Dendritic cell treated with granulocyte-macrophage colony-stimulating factor and Interleukin-4, amounts not matched to agents 40 ng/mL and 50 ng/mL, for 4 days (primary cell): Measurements from ENCODE around the gene FAM171A2.
"Not testable (repeated sequence)": the region's sequence is repeated elsewhere in the genome, so short reads cannot be mapped to it uniquely, and the experiment has no call there.

Source experiments
- H3K27ac Mint-ChIP-seq: one replicate; pipeline ENCODE4 v1.8.0; 2022; ENCODE audit warnings: mild to moderate bottlenecking, mixed read lengths
- H3K27me3 Mint-ChIP-seq: one replicate; pipeline ENCODE4 v1.8.0; 2022; ENCODE audit warnings: mild to moderate bottlenecking, mixed read lengths
- H3K36me3 Mint-ChIP-seq: one replicate; pipeline ENCODE4 v1.8.0; 2022; ENCODE audit warnings: low read depth, mixed read lengths
- H3K4me1 Mint-ChIP-seq: one replicate; pipeline ENCODE4 v1.8.0; 2022; ENCODE audit warnings: low read depth, mixed read lengths
- H3K4me3 Mint-ChIP-seq: one replicate; pipeline ENCODE4 v1.8.0; 2022; ENCODE audit warnings: mild to moderate bottlenecking, moderate library complexity, mixed read lengths
- H3K9me3 Mint-ChIP-seq: one replicate; pipeline ENCODE4 v1.8.0; 2022; ENCODE audit warnings: mixed read lengths
- intact Hi-C: fragments of 100-400 bp; cut with micrococcal nuclease; formaldehyde crosslinking; loops from one replicate; pipeline ENCODE4 v1.15.0; 2022

Gene FAM171A2

DNA sequence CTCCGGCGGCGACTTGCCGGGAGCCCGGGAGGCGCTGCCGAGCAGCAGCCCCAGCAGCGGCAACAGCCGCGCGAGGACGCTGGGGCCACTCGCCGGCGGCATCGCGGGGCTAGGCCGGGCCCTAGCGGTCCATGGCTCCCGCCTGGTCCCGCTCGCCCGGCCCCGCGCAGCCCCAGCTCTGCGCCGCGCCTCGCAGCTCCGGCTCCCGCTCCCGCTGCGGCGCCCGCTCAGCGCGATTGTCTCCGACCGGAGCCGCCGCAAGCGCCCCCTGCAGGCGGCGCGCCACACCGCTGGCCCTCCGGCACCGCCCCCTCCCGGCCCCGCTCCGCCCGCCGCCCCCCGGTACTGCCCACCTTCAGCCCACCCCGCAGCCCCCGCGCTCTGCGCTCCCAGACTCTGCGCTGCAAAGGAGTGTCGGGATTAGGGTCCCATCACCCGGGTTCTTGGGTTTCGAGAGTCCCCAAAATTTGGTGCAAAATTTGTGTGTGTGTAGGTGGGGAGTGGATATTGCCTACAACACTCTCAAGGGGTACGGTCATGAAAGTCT, at the start of gene FAM171A2:
FAM171A2 (minus strand) TSS at position 241 of the 547 bp plus-strand sequence; CDS start at position 102, 139 bp downstream.
- H3K9me3 Mint-ChIP-seq: no peaks in the 10 kb centered on the region
- H3K4me3 Mint-ChIP-seq: peak within 1 kb of the TSS; percentile 76
- peaks cover 83% of the 10 kb centered on the region for H3K27me3 Mint-ChIP-seq
- H3K36me3 Mint-ChIP-seq: no peaks in the 10 kb centered on the region
- no peaks in the 10 kb centered on the region for H3K4me1 Mint-ChIP-seq
- H3K27ac Mint-ChIP-seq: no peak within 1 kb of the TSS
- intact Hi-C loops: no loop called here

- H3K27me3 Mint-ChIP-seq: no peaks in the 10 kb centered on the region
- H3K9me3 Mint-ChIP-seq: no peaks in the 10 kb centered on the region
- no peak overlapping the region for H3K4me3 Mint-ChIP-seq
- no peaks in the 10 kb centered on the region for H3K4me1 Mint-ChIP-seq
- H3K36me3 Mint-ChIP-seq: peaks cover 64% of the 10 kb centered on the region
- H3K27ac Mint-ChIP-seq: no peak overlapping the region
- intact Hi-C loops: no loop called here
These were observed 45.8 kb upstream of the FAM171A2 start for GRCh38 chr17:44409309-44410028.

DNA sequence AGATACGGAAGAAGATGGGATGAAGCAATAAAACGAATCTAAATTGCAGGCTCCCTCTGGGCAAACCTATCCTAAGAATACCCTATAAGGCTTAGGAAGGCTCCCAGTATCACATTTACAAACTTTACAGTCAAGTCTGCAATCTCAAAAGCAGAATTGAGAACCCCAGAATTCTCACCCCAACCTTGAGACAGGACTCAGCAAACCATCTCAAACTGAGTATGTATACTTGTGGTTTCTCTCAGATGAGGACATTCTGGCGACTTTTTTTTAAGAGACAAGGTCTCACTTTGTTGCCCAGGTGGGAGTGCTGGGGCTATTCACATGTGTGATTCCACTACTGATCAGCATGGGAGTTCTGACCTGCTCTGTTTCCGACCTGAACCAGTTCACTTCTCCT, 45.1 kb upstream of the FAM171A2 start:
- H3K9me3 Mint-ChIP-seq: no peaks in the 10 kb centered on the region
- intact Hi-C loops: no loop called here
- H3K36me3 Mint-ChIP-seq: peaks cover 65% of the 10 kb centered on the region
- no peaks in the 10 kb centered on the region for H3K27me3 Mint-ChIP-seq
- no peak overlapping the region for H3K27ac Mint-ChIP-seq
- no peaks in the 10 kb centered on the region for H3K4me1 Mint-ChIP-seq
- H3K4me3 Mint-ChIP-seq: no peak overlapping the region

- no peaks in the 10 kb centered on the region for H3K27me3 Mint-ChIP-seq
- H3K27ac Mint-ChIP-seq: no peak overlapping the region
- no peaks in the 10 kb centered on the region for H3K4me1 Mint-ChIP-seq
- intact Hi-C loops: no loop called here
- no peak overlapping the region for H3K4me3 Mint-ChIP-seq
- peaks cover 92% of the 10 kb centered on the region for H3K36me3 Mint-ChIP-seq
- H3K9me3 Mint-ChIP-seq: no peaks in the 10 kb centered on the region
These were observed 39.0 kb upstream of the FAM171A2 start for GRCh38 chr17:44402564-44403172.

DNA sequence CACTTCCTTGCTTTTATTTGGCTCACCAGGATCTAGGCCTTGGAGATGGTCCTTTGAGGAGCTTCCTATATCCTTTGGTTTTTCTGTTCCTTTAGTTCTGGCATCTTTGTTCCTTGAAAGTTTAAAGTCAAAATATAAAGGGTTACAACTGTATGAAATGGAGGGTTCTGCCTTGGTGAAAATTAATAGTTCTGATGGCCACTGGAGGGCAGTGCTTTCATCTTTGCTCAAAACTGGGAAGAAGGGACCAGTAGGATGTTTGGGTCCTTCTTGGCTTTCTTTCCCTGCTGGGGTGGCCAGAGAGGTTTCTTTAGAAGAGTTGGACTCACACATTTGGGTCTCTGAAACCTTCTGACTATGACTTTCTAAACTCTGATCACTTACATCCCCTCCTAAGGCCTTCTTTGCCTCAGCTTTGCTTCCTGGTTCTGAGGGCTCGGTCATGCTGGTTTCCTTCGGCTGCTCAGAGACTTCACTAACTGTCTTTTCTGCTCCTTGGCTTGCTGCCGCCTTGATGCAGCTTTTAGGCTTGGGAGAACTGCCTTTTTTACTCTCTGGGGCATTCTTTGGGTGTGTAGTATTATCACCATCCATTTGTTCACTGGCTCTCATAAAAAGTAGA, 36.7 kb upstream of the FAM171A2 start:
- intact Hi-C loops: no loop called here
- no peak overlapping the region for H3K4me3 Mint-ChIP-seq

DNA sequence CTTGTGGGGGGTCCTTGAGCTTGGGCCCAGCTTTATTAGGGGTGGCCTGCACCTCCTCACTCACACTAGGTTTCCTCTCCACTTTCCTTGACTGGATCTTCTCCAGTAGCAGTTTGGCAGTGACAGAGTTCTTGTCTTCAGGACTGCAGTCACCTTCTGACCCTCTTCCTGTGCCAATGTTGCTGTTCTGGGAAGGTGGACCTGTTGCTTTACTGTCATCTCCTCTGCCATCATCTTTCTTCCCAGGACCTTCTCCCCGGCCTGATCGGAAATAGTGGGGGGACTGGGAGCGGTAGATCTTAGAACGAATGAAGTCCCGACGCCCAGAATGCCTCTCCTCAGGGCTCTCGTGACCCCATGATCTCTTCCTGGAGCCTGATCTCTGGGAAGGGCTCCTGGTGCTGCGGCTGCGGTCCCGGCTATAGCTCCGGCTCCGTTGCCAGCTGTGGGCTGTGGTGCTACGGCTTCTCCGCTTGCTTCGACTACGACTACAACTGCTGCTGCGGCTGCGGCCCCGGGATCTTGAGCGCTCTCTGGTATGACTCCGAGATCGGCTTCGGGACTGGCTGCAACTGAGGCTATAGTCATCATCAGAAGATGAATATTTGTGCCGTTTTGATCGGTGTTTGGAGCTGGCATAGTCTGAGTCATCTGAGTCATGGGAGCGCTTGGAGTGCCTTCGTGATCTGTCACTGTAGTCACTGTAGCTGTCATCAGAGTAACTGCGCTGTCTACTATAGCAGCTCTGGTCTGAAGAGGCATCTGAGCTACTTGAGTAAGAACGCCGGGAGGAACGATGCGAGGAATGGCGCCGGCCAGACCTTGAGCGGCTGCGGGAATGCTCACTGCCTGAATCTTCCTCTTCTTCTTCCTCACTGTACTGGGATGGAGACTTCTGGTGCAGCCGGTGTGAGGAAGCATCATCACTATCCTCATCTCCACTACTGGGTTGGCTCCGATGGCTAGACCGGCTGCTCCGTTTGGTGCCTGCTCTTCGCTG, 35.3 kb upstream of the FAM171A2 start:
- Mint-ChIP-seq H3K9me3 (no peaks in the 10 kb centered on the region), H3K4me3 (no peak overlapping the region), H3K27ac (no peak overlapping the region), H3K4me1 (no peaks in the 10 kb centered on the region), H3K36me3 (peaks cover 68% of the 10 kb centered on the region), H3K27me3 (no peaks in the 10 kb centered on the region)
- intact Hi-C loops: no loop called here

More for the DNA sequence above, 36.7 kb upstream of the FAM171A2 start:
- H3K27ac Mint-ChIP-seq: no peak overlapping the region
- H3K27me3 Mint-ChIP-seq: no peaks in the 10 kb centered on the region
- no peaks in the 10 kb centered on the region for H3K4me1 Mint-ChIP-seq
- peaks cover 81% of the 10 kb centered on the region for H3K36me3 Mint-ChIP-seq
- no peaks in the 10 kb centered on the region for H3K9me3 Mint-ChIP-seq

DNA sequence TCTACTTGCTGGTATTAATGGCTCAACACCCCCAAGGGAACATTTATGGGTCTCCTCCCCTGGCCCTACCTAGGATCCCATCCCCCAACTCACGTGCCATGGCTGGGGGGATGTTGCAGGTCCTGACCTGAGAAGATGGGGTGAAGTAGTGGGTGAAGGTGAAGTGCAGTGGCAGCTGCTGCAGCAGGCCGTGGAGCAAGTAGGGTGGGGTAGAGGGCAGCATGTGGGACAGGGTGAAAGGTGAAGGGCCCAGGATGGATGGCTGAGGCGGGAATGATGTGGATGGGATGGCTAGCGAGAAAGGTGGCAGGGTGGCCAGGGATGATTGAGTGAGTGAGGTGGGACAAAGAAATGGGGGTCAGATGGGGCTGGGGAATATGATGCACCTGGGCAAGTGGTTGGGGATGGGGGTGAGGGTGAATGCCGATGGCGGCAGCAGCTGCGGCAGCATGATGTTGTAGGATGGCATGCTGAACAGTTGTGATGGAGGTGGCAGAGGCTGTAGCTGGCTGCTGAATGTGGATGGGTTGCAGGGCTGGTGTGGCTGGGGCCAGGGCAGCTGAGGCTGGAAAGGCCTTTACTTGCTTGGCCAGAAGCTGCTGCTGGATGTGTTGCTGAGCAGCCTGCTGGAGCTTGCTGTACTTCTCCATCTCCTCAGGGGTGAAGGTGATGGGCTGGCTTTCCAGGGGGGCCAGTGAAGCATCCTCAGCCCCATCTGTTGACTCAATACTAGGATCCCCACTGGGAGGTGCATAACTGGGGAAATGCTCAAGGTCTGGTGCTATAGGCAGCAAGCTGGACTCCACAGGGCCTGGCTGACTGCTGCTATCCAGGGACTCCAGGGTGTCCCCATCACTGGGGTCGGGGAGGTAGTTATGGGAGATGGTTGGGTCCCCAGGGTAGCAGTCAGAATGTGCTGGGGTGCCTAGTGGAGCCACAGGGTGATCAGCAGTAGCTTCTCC, 34.1 kb upstream of the FAM171A2 start:
- Mint-ChIP-seq H3K36me3 (peaks cover 56% of the 10 kb centered on the region), H3K9me3 (no peaks in the 10 kb centered on the region), H3K4me3 (no peak overlapping the region), H3K27ac (no peak overlapping the region), H3K27me3 (no peaks in the 10 kb centered on the region), H3K4me1 (no peaks in the 10 kb centered on the region)
- intact Hi-C loops: no loop called here

DNA sequence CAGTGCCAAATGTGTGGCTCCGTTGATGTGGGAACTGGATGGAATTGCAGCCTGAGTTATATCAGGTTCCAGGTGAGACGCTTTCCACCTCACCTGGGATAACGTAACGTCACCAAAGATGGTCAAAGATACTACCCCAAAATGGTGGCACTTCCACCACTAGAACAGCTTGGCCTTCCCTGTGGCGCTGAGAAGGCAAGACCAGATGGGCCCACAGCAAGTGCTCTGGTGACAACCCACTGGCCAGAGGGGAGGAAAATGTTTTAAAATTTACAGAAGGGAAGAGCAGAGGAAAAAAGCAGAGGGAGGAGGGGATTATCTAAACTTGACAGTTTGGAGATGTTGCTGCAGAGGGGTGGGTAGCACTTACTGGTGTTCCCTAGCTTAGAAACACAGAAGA, 33.3 kb upstream of the FAM171A2 start:
- no peak overlapping the region for H3K4me3 Mint-ChIP-seq
- peaks cover 51% of the 10 kb centered on the region for H3K36me3 Mint-ChIP-seq
- intact Hi-C loops: no loop called here
- no peak overlapping the region for H3K27ac Mint-ChIP-seq
- no peaks in the 10 kb centered on the region for H3K4me1 Mint-ChIP-seq
- no peaks in the 10 kb centered on the region for H3K9me3 Mint-ChIP-seq
- no peaks in the 10 kb centered on the region for H3K27me3 Mint-ChIP-seq

- H3K9me3 Mint-ChIP-seq: no peaks in the 10 kb centered on the region
- intact Hi-C loops: no loop called here
- H3K27me3 Mint-ChIP-seq: no peaks in the 10 kb centered on the region
- H3K4me3 Mint-ChIP-seq: no peak overlapping the region
- H3K36me3 Mint-ChIP-seq: peaks cover 32% of the 10 kb centered on the region
- peaks cover 8% of the 10 kb centered on the region for H3K4me1 Mint-ChIP-seq
- no peak overlapping the region for H3K27ac Mint-ChIP-seq
These were observed 31.2 kb upstream of the FAM171A2 start for GRCh38 chr17:44394833-44395232.

GRCh38 chr17:44394112-44394511, 30.5 kb upstream of the FAM171A2 start:
- H3K9me3 Mint-ChIP-seq, H3K27me3 Mint-ChIP-seq, H3K27ac Mint-ChIP-seq, intact Hi-C loops, H3K4me3 Mint-ChIP-seq: not testable (repeated sequence)
- Mint-ChIP-seq H3K4me1 (peaks cover 15% of the 10 kb centered on the region), H3K36me3 (peaks cover 25% of the 10 kb centered on the region)

DNA sequence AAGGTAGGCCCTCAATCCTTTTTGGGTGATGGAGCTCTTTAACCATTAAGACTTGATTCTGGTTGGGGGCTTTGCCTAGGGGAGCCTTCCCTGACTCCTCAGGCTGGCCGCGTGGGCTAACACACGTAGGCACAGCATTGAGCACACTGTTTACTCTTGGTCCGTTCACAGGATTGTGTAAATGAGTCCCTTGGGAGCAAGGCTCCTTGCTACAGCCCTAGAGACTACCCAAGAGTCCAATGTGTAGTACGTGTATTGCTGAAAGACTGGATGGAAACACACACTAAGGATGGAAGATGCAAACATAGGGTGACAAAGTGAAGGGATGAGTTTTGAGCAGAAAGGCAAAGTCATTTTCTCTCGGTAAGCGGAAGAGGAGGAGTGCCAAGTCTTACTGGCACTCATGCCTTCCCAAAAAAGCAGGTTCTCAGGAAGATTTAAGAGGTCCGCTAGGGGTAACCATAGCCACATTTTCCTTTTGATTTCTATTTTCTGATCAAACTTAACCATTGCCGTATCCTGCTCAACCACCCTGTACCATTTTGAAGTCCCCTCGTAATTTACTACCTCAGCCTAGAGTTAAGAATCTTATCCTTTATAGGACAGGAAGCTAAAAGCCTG, 26.7 kb upstream of the FAM171A2 start:
- peaks cover 20% of the 10 kb centered on the region for H3K27me3 Mint-ChIP-seq
- H3K4me3 Mint-ChIP-seq: no peak overlapping the region
- H3K4me1 Mint-ChIP-seq: peaks cover 18% of the 10 kb centered on the region
- intact Hi-C loops: no loop called here
- peak overlapping the region; percentile 44 for H3K27ac Mint-ChIP-seq
- no peaks in the 10 kb centered on the region for H3K36me3 Mint-ChIP-seq
- H3K9me3 Mint-ChIP-seq: no peaks in the 10 kb centered on the region

DNA sequence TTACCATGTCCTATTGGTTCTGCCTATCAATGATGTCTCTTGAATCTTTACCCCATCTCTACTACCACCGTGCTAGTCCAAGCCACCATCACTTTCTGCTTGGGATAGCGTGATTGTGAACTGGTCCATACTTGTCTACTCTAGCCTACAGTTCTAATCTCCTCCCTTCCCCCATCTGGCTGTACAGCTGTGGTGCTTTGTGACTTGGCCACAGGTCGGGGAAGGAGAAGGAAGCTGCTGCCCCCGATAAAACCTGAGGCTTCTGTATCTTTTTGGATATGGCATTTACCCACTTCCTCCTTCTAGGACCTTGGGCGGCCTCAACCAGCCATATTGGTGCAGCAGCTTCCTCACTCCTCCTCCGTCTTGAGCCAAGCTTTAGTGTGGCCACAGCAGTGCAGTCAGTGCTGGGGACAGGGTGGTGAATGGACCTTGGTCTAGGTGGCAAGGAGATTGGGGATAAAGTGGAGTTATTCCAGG, 26.1 kb upstream of the FAM171A2 start:
- Mint-ChIP-seq H3K27ac (peak overlapping the region; percentile 44), H3K36me3 (no peaks in the 10 kb centered on the region), H3K9me3 (no peaks in the 10 kb centered on the region), H3K27me3 (peaks cover 25% of the 10 kb centered on the region), H3K4me1 (peaks cover 22% of the 10 kb centered on the region), H3K4me3 (no peak overlapping the region)
- intact Hi-C loops: no loop called here
